ENCODE results near the gene TP63.
"Not testable (repeated sequence)": the region's sequence is repeated elsewhere in the genome, so short reads cannot be mapped to it uniquely, and the experiment has no call there.

TP63 gene

GRCh38 chr3:189721873-189722665 is 90.9 kb downstream of the TP63 start:
- no peak for DNase-seq

- no peak for DNase-seq
Measured at GRCh38 chr3:189724356-189724755, 93.2 kb downstream of the TP63 start.

- no peak for DNase-seq
Measured at GRCh38 chr3:189726277-189726676, 95.1 kb downstream of the TP63 start.

GRCh38 chr3:189727158-189727557 is 96.0 kb downstream of the TP63 start:
- no peak for DNase-seq

- DNase-seq = no peak
Measured at GRCh38 chr3:189727898-189728297, 96.7 kb downstream of the TP63 start.

GRCh38 chr3:189728915-189729314 is 97.7 kb downstream of the TP63 start:
- no peak for DNase-seq

- DNase-seq = no peak
Measured at GRCh38 chr3:189734061-189734460, 102.9 kb downstream of the TP63 start.

GRCh38 chr3:189735913-189736312 is 104.7 kb downstream of the TP63 start:
- DNase-seq = no peak

- DNase-seq = no peak
Measured at GRCh38 chr3:189737071-189737470, 105.9 kb downstream of the TP63 start.

- DNase-seq = no peak
Measured at GRCh38 chr3:189737619-189738018, 106.4 kb downstream of the TP63 start.

- no peak for DNase-seq
Measured at GRCh38 chr3:189739378-189739777, 108.2 kb downstream of the TP63 start.

- no peak for DNase-seq
Measured at GRCh38 chr3:189740156-189740555, 109.0 kb downstream of the TP63 start.

- no peak for DNase-seq
Measured at GRCh38 chr3:189744235-189744634, 113.0 kb downstream of the TP63 start.

GRCh38 chr3:189745622-189746021 is 114.4 kb downstream of the TP63 start:
- DNase-seq = no peak

- no peak for DNase-seq
Measured at GRCh38 chr3:189748046-189748445, 116.9 kb downstream of the TP63 start.

- not testable (repeated sequence) for DNase-seq
Measured at GRCh38 chr3:189750972-189751371, 119.8 kb downstream of the TP63 start.

GRCh38 chr3:189754356-189754755 is 123.2 kb downstream of the TP63 start:
- no peak for DNase-seq

GRCh38 chr3:189756582-189757078 is 125.4 kb downstream of the TP63 start:
- no peak for DNase-seq

- no peak for DNase-seq
Measured at GRCh38 chr3:189758186-189758585, 127.0 kb downstream of the TP63 start.

GRCh38 chr3:189766416-189766815 is 135.2 kb downstream of the TP63 start:
- no peak for DNase-seq

GRCh38 chr3:189771842-189772450 is 140.8 kb downstream of the TP63 start:
- DNase-seq = no peak

GRCh38 chr3:189772584-189772983 is 141.4 kb downstream of the TP63 start:
- DNase-seq = no peak

- DNase-seq = no peak
Measured at GRCh38 chr3:189773056-189773455, 141.9 kb downstream of the TP63 start.

All from hypothalamus (tissue), 51 donors.